Suprapubic skin (tissue), 4 donors: ENCODE data around the gene FDXR.

Source experiments
- EP300 ChIP-seq: sonication (generic); formaldehyde crosslinking; IDR thresholded peaks from one replicate; pipeline ENCODE4 v1.6.1; 2017; ENCODE audit warnings: antibody characterized with exemption
- POLR2A ChIP-seq, 2 donors: fragments of 450-650 bp; IDR thresholded peaks; one replicate each; pipeline ENCODE4 v1.6.1; 2017; ENCODE audit warnings: antibody characterized with exemption in 2 of 2, mild to moderate bottlenecking in 2 of 2, moderate library complexity in 2 of 2
- POLR2AphosphoS5 ChIP-seq, 3 donors: sonication (generic); formaldehyde crosslinking; IDR thresholded peaks; one replicate each; pipeline ENCODE4 v1.6.1; 2017; ENCODE audit warnings: antibody characterized with exemption in 3 of 3
- TF ChIP-seq, protein P1 (sequence below), 2 donors: fragments of 200-600 bp in 1 of 2; fragments of 450-650 bp in 1 of 2; sonication (generic) in 1 of 2; IDR thresholded peaks; one replicate each; pipeline ENCODE4 v1.5.1; 2016 to 2019; ENCODE audit warnings: antibody characterized with exemption in 2 of 2, mild to moderate bottlenecking in 1 of 2, moderate library complexity in 1 of 2

DNA sequence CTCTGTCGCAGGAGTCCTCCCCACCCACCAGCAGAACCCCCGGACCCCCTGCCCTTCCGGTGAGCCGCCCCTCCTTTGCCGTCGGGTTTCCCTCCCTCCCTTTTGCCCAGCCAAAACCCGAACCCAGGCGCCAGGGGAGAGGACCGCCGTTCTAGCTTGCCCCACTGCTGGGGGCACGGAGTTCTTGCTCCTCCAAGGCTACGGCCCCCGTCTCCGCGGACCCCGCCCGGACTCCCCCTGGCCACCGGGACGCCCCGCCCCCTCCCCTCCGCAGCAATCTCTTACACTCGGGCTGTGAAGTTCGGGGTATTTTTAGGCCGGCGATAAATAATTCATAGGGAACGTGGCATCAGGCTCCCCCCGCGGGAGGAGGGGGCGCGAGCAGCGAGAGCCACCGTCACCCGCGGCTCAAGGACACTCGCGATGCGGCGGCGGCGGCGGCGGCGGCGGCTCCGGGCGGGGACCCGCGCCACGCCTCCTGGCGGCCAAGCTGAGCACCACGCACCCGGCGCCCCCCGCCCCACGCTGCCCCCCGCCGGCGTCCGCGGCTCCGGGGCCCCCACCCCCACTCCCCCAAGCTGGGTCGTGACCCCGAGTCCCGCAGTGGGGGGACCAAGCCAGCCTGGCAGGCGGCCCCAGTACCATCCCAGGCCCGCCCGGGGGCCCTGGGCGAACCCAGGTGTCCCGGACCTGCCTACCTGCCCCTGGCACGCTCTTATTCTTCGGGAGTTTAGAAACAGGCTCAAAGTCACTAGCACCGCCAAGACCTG lies 13.2 kb downstream of the FDXR start, which contains the start of gene GRIN2C:
- TF ChIP-seq, protein P1, sequence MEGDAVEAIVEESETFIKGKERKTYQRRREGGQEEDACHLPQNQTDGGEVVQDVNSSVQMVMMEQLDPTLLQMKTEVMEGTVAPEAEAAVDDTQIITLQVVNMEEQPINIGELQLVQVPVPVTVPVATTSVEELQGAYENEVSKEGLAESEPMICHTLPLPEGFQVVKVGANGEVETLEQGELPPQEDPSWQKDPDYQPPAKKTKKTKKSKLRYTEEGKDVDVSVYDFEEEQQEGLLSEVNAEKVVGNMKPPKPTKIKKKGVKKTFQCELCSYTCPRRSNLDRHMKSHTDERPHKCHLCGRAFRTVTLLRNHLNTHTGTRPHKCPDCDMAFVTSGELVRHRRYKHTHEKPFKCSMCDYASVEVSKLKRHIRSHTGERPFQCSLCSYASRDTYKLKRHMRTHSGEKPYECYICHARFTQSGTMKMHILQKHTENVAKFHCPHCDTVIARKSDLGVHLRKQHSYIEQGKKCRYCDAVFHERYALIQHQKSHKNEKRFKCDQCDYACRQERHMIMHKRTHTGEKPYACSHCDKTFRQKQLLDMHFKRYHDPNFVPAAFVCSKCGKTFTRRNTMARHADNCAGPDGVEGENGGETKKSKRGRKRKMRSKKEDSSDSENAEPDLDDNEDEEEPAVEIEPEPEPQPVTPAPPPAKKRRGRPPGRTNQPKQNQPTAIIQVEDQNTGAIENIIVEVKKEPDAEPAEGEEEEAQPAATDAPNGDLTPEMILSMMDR (IDR thresholded peaks at IDR 0.05): peak in 1 of 2 donors; percentile 59
- TF ChIP-seq POLR2A (IDR thresholded peaks at IDR 0.05) (no peak), EP300 (no peak), POLR2AphosphoS5 (IDR thresholded peaks at IDR 0.05) (no peak)
